Fibroblast of villous mesenchyme (primary cell): ENCODE data around the gene KSR2. TPM values are rescaled to one million over a fixed set of nuclear protein-coding genes. Genes with fewer than 3 reads are reported as not detected.
"Not testable (repeated sequence)": the region's sequence is repeated elsewhere in the genome, so short reads cannot be mapped to it uniquely, and the experiment has no call there.

Experiments used
- DNase-seq: peaks from one replicate; pipeline ENCODE4 v3.0.0-alpha.2; 2010; ENCODE audit warnings: low read depth
- H3K4me3 ChIP-seq: 2 replicates; pipeline ENCODE4 v1.5.1; 2011; ENCODE audit warnings: low read depth, mild to moderate bottlenecking, low read length
- total RNA-seq: library from RNA; depleted of rRNA; stranded (reverse); fragments of >200 nt; gene quantifications from 2 replicates; pipeline ENCODE4 v1.2.3, GENCODE V29; 2012
- TF ChIP-seq, protein P1 (sequence below): IDR thresholded peaks from 2 replicates; pipeline ENCODE4 v1.5.1; 2012; ENCODE audit warnings: low read depth, mild to moderate bottlenecking, low read length; ENCODE audit not compliant: insufficient read depth

The KSR2 gene
- total RNA-seq, 1 donor: not detected

DNA sequence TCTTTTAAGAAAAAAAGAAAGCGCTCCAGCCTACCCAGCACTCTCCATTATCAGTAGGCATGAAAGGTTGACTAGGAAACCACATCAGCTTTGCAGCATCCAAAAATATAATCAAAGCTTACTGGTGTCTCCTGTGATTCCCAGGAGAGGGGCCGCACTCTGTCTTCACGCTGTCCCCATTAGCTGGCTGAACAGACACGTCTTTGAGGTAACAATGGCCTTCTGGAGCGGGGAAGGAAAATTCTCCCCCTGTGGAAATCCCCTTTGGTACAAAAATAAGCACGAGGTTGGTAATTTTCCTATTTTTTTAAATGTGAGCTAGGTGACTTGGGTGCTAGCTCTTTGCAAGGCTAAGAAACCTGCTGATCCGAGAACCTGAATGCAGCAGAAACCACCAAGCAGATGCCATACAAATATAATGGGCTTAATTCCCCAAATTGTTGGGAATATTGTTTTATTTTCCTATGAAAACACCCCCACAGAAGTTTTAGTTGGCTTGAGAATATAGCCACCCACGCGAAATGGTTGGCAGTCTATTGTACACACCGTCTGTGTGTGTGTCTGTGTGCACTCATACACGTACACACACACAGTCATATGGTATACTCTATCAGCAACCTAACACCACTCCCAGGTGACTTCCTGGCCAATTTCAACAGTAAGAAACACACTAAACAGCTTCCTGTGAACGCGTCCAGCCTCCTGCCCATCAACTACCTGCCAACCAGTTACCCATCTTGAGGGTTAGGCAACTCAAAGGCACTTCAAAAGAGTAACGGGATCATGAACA is 71.2 kb downstream of the KSR2 start:
- H3K4me3 ChIP-seq: no peak overlapping the region
- TF ChIP-seq, protein P1, sequence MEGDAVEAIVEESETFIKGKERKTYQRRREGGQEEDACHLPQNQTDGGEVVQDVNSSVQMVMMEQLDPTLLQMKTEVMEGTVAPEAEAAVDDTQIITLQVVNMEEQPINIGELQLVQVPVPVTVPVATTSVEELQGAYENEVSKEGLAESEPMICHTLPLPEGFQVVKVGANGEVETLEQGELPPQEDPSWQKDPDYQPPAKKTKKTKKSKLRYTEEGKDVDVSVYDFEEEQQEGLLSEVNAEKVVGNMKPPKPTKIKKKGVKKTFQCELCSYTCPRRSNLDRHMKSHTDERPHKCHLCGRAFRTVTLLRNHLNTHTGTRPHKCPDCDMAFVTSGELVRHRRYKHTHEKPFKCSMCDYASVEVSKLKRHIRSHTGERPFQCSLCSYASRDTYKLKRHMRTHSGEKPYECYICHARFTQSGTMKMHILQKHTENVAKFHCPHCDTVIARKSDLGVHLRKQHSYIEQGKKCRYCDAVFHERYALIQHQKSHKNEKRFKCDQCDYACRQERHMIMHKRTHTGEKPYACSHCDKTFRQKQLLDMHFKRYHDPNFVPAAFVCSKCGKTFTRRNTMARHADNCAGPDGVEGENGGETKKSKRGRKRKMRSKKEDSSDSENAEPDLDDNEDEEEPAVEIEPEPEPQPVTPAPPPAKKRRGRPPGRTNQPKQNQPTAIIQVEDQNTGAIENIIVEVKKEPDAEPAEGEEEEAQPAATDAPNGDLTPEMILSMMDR: no peak
- no peak for DNase-seq

DNA sequence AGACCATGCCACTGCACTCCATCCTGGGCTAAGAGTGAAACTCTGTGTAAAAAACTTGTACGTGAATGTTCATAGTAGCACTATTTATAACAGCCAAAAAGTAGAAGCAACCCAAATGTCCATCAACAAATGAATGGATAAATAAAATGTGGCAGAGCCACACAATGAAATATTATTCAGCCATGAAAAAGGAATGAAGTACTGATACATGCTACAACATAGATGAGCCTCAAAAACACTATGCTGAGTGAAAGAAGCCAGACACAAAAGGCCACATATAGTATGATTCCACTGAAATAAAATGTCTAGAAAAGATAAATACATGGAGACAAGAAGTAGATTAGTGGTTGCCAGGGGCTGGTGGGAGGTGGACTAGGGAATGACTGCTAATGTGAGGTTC is 72.8 kb downstream of the KSR2 start:
- H3K4me3 ChIP-seq: no peak overlapping the region
- TF ChIP-seq, protein P1: no peak
- no peak for DNase-seq

DNA sequence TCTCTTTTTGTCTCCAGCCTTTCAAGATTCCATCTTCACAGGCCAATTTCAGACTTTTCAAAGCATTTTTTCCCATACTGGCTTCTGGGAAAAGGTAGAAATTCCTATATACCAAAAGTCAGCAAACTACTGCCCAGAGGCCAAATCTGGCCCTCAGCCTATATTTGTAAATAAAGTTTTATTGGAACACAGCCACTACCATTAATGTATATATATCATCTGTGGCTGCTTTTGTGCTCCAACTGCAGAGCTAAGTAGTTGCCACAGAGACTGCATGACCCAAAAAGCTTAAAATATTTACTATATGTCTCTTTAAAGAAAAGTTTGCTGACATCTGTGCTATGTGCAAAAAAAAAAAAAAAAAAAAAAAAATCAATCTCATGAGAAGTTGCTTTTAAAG is 76.3 kb downstream of the KSR2 start:
- TF ChIP-seq, protein P1: no peak
- DNase-seq: no peak
- H3K4me3 ChIP-seq: no peak overlapping the region

DNA sequence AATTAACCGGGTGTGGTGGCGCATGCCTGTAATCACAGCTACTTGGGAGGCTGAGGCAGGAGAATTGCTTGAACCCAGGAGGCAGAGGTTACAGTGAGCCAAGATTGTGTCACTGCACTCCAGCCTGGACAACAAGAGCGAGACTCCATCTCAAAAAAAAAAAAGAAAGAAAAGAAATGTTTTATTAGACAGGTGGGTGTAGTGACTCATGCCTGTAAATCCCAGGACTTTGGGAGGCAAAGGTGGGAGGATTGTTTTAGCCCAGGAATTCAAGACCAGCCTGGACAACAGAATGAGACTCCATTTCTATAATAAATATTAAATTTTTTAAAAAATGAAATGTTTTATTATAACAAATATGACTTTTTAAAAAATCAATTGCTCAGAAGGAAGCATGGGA is 77.5 kb downstream of the KSR2 start:
- not testable (repeated sequence) for DNase-seq, H3K4me3 ChIP-seq

DNA sequence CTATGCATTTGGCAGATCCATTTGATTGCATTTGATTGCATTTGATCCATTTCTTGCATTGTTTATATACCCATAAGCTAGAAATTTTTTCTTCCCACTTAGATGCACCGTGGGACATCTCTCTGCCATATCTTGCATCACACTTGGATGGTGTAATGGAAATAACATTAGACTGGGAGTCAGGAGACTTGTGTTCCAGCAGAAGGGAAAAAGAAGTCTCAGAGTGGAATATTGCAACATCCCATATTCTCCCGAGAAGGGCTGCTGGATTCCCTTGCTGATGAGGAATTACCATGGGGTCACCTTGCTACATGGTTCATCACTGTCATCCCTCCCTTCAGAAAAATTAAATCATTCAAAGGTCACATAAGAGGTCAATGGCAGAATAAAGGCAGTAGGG is 78.1 kb downstream of the KSR2 start:
- H3K4me3 ChIP-seq: no peak overlapping the region
- TF ChIP-seq, protein P1: no peak
- DNase-seq: no peak

DNA sequence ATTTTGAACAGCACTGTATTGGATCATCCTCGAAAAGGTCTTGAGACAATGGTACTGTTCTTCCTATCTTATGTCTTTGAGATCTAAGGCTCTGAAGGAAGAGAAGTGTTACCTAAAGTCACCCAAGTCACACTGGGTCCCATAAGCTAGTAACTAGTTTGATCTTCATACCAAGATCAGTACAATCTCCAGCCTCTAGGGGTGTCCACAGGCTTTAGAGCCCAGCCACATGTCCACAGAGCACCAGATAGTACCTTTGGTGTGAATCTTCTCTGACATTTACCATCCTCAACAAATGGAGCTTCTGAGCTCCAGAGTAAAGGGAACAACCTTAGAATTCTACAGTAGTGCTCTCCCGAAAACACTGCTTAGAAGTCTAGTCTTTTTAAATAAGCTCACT is 78.7 kb downstream of the KSR2 start:
- DNase-seq: no peak
- TF ChIP-seq, protein P1: no peak
- no peak overlapping the region for H3K4me3 ChIP-seq

DNA sequence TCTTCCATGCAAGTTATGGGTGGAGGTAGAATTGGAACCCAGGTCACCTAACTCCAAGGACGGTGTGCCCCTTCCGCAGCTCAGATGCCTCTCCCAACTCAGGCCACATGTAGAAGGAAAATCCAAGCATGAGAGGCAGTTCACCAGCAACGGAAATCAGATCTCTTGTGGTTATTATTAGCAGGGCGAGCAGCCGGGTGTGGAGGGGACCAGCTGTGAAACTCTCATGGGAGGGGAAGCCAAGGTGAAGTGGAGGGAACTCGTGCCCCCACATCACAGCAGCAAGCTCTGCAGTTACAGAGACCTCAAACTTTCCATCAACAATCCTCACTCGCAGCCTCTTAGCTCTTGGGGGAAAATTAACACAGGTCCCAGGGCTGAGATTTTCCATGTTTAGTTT is 79.7 kb downstream of the KSR2 start:
- no peak for DNase-seq
- no peak overlapping the region for H3K4me3 ChIP-seq
- TF ChIP-seq, protein P1: no peak
